ENCODE results near the gene ERFL.
A peak's percentile ranks its signal among the peaks of the same experiment; 100 is the strongest.

ERFL gene

DNA sequence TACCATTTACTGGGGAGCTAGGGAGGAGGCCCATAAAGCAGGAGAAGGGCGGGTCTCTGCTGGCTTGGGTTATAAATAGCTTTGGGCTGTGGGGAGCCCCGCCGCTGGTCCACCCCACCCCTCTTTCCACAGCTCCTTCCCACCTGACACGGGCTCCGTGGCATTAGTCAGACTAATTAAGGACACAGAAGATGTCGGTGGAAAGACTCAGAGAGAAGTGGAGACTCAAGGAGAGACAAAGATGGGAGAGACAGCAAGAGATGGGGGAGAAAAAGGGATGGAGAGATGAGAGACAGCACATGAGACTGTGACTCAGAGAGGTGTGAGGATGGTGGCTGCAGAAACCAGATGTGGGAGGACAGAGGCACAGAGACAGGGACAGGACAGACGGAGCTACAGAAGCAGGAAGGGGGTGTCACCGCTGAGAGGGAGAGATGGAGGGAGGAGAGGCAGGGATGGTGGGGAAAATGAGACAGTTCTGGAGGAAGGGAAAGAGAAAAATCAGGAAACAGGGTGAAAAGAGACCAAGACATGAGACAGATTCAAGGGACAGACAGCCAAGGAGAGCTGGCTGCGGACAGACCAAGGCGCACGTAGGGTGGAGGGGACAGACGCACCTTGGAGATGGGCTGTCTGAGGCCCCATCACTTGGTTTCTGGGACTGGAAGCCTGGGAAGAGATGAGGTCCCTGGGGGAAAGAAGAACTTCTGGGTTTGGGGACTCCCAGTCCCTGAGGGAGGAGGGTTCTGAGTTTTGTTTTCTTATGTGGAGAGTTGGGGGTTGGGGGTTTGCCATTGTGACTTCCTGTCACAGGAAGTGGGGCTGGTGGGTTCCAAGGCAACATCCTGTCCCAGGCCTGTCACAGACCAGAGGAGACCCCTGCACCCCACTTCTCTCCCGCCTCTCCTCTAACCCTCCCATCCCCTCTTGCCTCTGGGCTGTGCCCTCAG is 41.2 kb downstream of the ERFL start:
- Histone ChIP-seq H3K36me3 (ENCODE audit: insufficient read depth, low read length) (peaks cover 6% of the 10 kb centered on the region), H3K27ac (ENCODE audit: low read depth, low read length) (no peak overlapping the region), H3K9me3 (ENCODE audit: low read length) (no peaks in the 10 kb centered on the region), H3K4me1 (ENCODE audit: insufficient read depth, low read length) (peaks cover 12% of the 10 kb centered on the region), H3K4me3 (ENCODE audit: low read depth in 1 of 2, low read length in 2 of 2) (no peak overlapping the region), H3K27me3 (ENCODE audit: control insufficient read depth in 1 of 2, insufficient read depth in 2 of 2, low read length in 2 of 2) (no peaks in the 10 kb centered on the region), H3K9ac (ENCODE audit: low read length) (no peak overlapping the region)

GRCh38 chr19:41883821-41884733 is 44.2 kb downstream of the ERFL start:
- Histone ChIP-seq H3K36me3 (ENCODE audit: insufficient read depth, low read length) (peaks cover 2% of the 10 kb centered on the region), H3K4me1 (ENCODE audit: insufficient read depth, low read length) (peaks cover 13% of the 10 kb centered on the region), H3K27ac (ENCODE audit: low read depth, low read length) (peak overlapping the region; percentile 72), H3K4me3 (ENCODE audit: low read depth in 1 of 2, low read length in 2 of 2) (peak overlapping the region; percentile 86 to 99), H3K9ac (ENCODE audit: low read length) (peak overlapping the region; percentile 47), H3K27me3 (ENCODE audit: control insufficient read depth in 1 of 2, insufficient read depth in 2 of 2, low read length in 2 of 2) (no peaks in the 10 kb centered on the region), H3K9me3 (ENCODE audit: low read length) (no peaks in the 10 kb centered on the region)

- peak overlapping the region; percentile 47 for H3K9ac ChIP-seq (ENCODE audit: low read length)
- no peaks in the 10 kb centered on the region for H3K27me3 ChIP-seq (ENCODE audit: control insufficient read depth in 1 of 2, insufficient read depth in 2 of 2, low read length in 2 of 2)
- peak overlapping the region; percentile 72 for H3K27ac ChIP-seq (ENCODE audit: low read depth, low read length)
- H3K9me3 ChIP-seq (ENCODE audit: low read length), result no peaks in the 10 kb centered on the region
- no peaks in the 10 kb centered on the region for H3K36me3 ChIP-seq (ENCODE audit: insufficient read depth, low read length)
- H3K4me3 ChIP-seq (ENCODE audit: low read depth in 1 of 2, low read length in 2 of 2), result peak overlapping the region; percentile 86 to 99
- H3K4me1 ChIP-seq (ENCODE audit: insufficient read depth, low read length), result peaks cover 13% of the 10 kb centered on the region
Measured at GRCh38 chr19:41883463-41883820, 44.8 kb downstream of the ERFL start.

DNA sequence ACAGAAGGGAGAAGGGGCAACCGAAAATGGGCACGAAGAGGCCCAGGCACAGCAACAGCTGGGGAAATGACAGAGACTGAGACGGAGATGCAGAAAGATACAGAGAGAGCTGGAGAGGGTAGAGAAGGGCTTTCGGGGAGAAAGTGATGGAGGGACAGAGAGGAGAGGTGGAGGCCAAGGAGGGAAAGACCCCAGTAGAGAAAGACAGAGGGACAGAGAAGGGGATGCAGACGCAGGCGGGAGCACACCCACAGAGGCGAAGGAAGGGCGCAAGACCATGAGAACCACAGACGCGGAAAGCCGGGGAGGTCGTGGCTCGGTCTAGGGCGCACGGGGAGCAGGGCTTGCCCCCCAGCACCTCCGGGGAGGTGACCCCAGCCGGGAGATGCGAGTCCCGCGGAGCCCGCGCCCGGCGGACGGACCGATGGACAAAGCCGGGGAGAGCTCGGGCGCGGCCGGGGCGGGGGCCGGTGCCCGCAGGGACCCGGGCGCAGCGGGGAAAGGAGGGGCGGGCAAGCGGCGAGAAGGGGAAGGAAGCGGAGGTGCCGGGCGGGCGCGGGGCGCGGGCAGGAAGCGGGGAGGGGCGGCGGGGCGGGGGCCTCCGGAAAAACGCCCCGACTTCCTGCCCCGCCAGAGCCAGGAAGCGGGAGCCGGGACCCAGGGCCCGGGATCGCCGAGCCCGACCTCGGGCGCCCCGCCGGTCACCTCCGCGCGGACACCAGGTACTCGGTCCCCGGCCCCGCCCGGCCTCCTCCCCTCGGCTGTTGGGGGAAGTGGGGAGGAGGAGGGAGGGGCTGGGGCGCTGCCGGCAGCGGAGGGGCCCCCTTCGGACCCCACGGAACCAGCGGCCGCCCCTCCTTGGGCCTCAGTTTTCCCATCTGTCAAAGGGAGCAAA is 45.4 kb downstream of the ERFL start, which contains the start of gene ARHGEF1:
Gene ARHGEF1, plus strand, starts transcription at position 617 of the 895 bp plus-strand sequence. CDS start 4,899 bp downstream, outside the sequence.
- peaks cover 13% of the 10 kb centered on the region for H3K4me1 ChIP-seq (ENCODE audit: insufficient read depth, low read length)
- no peaks in the 10 kb centered on the region for H3K9me3 ChIP-seq (ENCODE audit: low read length)
- H3K27me3 ChIP-seq (ENCODE audit: control insufficient read depth in 1 of 2, insufficient read depth in 2 of 2, low read length in 2 of 2), result no peaks in the 10 kb centered on the region
- peak within 1 kb of the TSS; percentile 78 for H3K27ac ChIP-seq (ENCODE audit: low read depth, low read length)
- no peaks in the 10 kb centered on the region for H3K36me3 ChIP-seq (ENCODE audit: insufficient read depth, low read length)
- H3K9ac ChIP-seq (ENCODE audit: low read length), result peak within 1 kb of the TSS; percentile 47
- H3K4me3 ChIP-seq (ENCODE audit: low read depth in 1 of 2, low read length in 2 of 2), result peak within 1 kb of the TSS; percentile 86 to 99

DNA sequence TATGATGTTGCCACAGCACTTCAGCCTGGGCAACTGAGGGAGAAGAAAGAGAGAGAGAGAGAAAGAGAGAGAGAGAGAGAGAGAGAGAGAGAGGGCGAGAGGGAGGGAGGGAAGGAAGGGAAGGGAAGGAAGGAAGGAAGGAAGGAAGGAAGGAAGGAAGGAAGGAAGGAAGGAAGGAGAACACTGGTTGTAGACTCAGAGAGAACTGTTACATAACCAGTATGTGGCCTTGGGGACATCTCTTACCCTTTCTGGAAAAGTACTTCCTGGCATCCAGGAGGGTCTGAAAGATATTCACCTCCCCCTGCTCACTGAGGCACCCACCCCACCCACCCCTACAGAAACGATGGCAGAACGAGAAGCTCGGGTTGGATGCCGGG is 47.9 kb downstream of the ERFL start:
- no peak overlapping the region for H3K27ac ChIP-seq (ENCODE audit: low read depth, low read length)
- no peaks in the 10 kb centered on the region for H3K9me3 ChIP-seq (ENCODE audit: low read length)
- no peak overlapping the region for H3K4me3 ChIP-seq (ENCODE audit: low read depth in 1 of 2, low read length in 2 of 2)
- H3K9ac ChIP-seq (ENCODE audit: low read length), result no peak overlapping the region
- H3K27me3 ChIP-seq (ENCODE audit: control insufficient read depth in 1 of 2, insufficient read depth in 2 of 2, low read length in 2 of 2), result no peaks in the 10 kb centered on the region
- H3K4me1 ChIP-seq (ENCODE audit: insufficient read depth, low read length), result peaks cover 13% of the 10 kb centered on the region
- H3K36me3 ChIP-seq (ENCODE audit: insufficient read depth, low read length), result no peaks in the 10 kb centered on the region

GRCh38 chr19:41879670-41880328 is 48.5 kb downstream of the ERFL start:
- Histone ChIP-seq H3K4me3 (ENCODE audit: low read depth in 1 of 2, low read length in 2 of 2) (no peak overlapping the region), H3K4me1 (ENCODE audit: insufficient read depth, low read length) (peaks cover 9% of the 10 kb centered on the region), H3K9me3 (ENCODE audit: low read length) (no peaks in the 10 kb centered on the region), H3K27me3 (ENCODE audit: control insufficient read depth in 1 of 2, insufficient read depth in 2 of 2, low read length in 2 of 2) (no peaks in the 10 kb centered on the region), H3K27ac (ENCODE audit: low read depth, low read length) (no peak overlapping the region), H3K36me3 (ENCODE audit: insufficient read depth, low read length) (no peaks in the 10 kb centered on the region), H3K9ac (ENCODE audit: low read length) (no peak overlapping the region)

- H3K9ac ChIP-seq (ENCODE audit: low read length), result no peak overlapping the region
- no peaks in the 10 kb centered on the region for H3K27me3 ChIP-seq (ENCODE audit: control insufficient read depth in 1 of 2, insufficient read depth in 2 of 2, low read length in 2 of 2)
- no peak overlapping the region for H3K27ac ChIP-seq (ENCODE audit: low read depth, low read length)
- no peaks in the 10 kb centered on the region for H3K9me3 ChIP-seq (ENCODE audit: low read length)
- peaks cover 6% of the 10 kb centered on the region for H3K4me1 ChIP-seq (ENCODE audit: insufficient read depth, low read length)
- no peaks in the 10 kb centered on the region for H3K36me3 ChIP-seq (ENCODE audit: insufficient read depth, low read length)
- no peak overlapping the region for H3K4me3 ChIP-seq (ENCODE audit: low read depth in 1 of 2, low read length in 2 of 2)
Measured at GRCh38 chr19:41879080-41879479, 49.2 kb downstream of the ERFL start.

GRCh38 chr19:41877916-41878905 is 50.0 kb downstream of the ERFL start:
- H3K27ac ChIP-seq (ENCODE audit: low read depth, low read length), result no peak overlapping the region
- H3K4me1 ChIP-seq (ENCODE audit: insufficient read depth, low read length), result peaks cover 6% of the 10 kb centered on the region

DNA sequence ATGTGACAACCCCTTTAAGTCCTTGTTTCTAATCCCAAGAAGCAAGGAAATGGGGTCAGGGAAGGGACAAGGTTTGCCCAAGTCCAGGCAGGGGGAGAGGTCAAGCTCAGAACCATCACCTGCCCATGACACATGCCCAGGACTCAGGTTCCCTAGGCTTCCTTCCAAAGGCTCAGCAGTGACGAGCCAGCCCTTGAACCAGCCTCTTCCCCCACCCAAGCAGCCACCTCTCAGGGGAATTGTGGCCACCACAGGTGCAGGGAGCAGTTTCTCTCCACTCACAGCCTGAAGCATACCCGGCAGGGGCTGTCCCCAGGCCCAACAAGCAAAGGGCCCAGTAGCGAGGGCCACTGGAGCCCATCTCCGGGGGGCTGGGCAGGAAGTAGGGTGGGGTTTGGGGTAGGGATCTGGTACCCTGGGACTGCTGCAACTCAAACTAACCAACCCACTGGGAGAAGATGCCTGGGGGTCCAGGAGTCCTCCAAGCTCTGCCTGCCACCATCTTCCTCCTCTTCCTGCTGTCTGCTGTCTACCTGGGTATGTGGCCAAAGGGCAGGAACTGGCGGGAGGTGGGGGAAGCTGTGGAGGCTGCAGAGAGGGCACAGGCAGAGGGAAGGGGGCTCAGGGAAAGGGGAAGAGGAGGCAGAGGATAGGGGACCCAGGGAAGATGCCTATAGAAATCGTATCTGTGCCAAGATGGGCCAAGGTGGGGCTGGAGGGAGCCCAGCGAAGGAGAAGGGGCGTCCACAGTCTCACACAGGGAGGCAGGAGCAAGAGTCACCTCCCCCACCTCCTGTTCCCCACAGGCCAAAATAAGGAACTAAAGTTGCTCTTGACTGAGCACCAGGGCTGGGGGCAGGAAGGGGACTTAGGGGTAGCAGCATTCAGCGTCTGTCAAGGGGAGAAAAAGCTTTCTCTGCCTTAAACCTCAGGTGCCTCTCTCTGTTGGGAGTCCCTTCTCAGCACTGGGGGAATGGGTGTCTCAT is 51.1 kb downstream of the ERFL start, which contains the start of gene CD79A:
Gene CD79A, plus strand, starts transcription at position 433 of the 986 bp plus-strand sequence. Its CDS starts 26 bp downstream, at position 459.
- Histone ChIP-seq H3K4me3 (ENCODE audit: low read depth in 1 of 2, low read length in 2 of 2) (no peak within 1 kb of the TSS), H3K4me1 (ENCODE audit: insufficient read depth, low read length) (peaks cover 1% of the 10 kb centered on the region)

More at GRCh38 chr19:41877916-41878905, 50.0 kb downstream of the ERFL start:
- H3K9me3 ChIP-seq (ENCODE audit: low read length), result no peaks in the 10 kb centered on the region
- no peaks in the 10 kb centered on the region for H3K27me3 ChIP-seq (ENCODE audit: control insufficient read depth in 1 of 2, insufficient read depth in 2 of 2, low read length in 2 of 2)
- no peak overlapping the region for H3K9ac ChIP-seq (ENCODE audit: low read length)
- H3K4me3 ChIP-seq (ENCODE audit: low read depth in 1 of 2, low read length in 2 of 2), result no peak overlapping the region
- H3K36me3 ChIP-seq (ENCODE audit: insufficient read depth, low read length), result no peaks in the 10 kb centered on the region

More for the DNA sequence above, 51.1 kb downstream of the ERFL start, which contains the start of gene CD79A:
- no peaks in the 10 kb centered on the region for H3K9me3 ChIP-seq (ENCODE audit: low read length)
- H3K27ac ChIP-seq (ENCODE audit: low read depth, low read length), result no peak within 1 kb of the TSS
- no peak within 1 kb of the TSS for H3K9ac ChIP-seq (ENCODE audit: low read length)
- H3K27me3 ChIP-seq (ENCODE audit: control insufficient read depth in 1 of 2, insufficient read depth in 2 of 2, low read length in 2 of 2), result no peaks in the 10 kb centered on the region
- peaks cover 6% of the 10 kb centered on the region for H3K36me3 ChIP-seq (ENCODE audit: insufficient read depth, low read length)

Measured in muscle layer of colon (tissue), 2 donors.